Measurements from ENCODE around the gene ZNF613.
"Not testable (repeated sequence)": the region's sequence is repeated elsewhere in the genome, so short reads cannot be mapped to it uniquely, and the experiment has no call there.

DNA sequence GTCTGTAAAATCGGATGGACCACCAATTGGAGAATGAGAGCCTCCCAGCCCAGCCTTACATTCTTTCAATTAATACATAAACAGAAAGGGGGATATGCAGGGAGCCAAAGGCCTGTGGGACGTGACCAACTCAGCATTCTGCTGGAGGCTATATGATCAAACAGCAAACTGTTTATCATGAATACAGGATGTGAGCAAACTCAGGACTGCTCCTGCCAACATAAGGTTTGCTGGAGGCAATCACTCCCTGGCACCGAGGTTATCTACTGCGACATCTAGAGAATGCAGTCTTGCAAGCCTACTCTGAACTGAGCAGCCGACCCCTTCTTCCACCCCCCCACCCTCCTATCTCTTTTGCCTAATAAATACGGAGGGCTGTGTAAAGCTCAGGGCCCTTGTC is 53.7 kb downstream of the ZNF613 start:
- TF ChIP-seq POLR2A (IDR thresholded peaks at IDR 0.05; ENCODE audit: low read depth, low read length); POLR2AphosphoS5 (IDR thresholded peaks at IDR 0.05; ENCODE audit: low read depth, low read length); TAF1 (IDR thresholded peaks at IDR 0.05; ENCODE audit: low read depth, low read length); PAX5 (IDR thresholded peaks at IDR 0.05; ENCODE audit: insufficient read depth, low read length, severe bottlenecking); SPI1 (IDR thresholded peaks at IDR 0.05; ENCODE audit: low read depth, low read length): not testable (repeated sequence)
